Neuronal stem cell (in vitro differentiated cells): ENCODE measurements around the gene FBXO28.

Experiments
- DNase-seq: peaks from one replicate; pipeline ENCODE4 v3.0.0-alpha.2; 2013; ENCODE audit warnings: low spot score
- H2AFZ ChIP-seq: one replicate; pipeline ENCODE4 v1.6.1; 2013; ENCODE audit warnings: mild to moderate bottlenecking, low read length, inconsistent platforms
- H2AK5ac ChIP-seq: 2 replicates; pipeline ENCODE4 v1.6.1; 2013; ENCODE audit warnings: low read depth, mild to moderate bottlenecking, inconsistent platforms, low read length, moderate library complexity, mixed read lengths
- H2BK120ac ChIP-seq: 2 replicates; pipeline ENCODE4 v1.6.1; 2013; ENCODE audit warnings: low read depth, mild to moderate bottlenecking, inconsistent platforms, low read length, moderate library complexity, mixed read lengths
- H2BK12ac ChIP-seq: one replicate; pipeline ENCODE4 v1.6.1; 2013; ENCODE audit warnings: low read length, inconsistent platforms
- H2BK15ac ChIP-seq: 2 replicates; pipeline ENCODE4 v1.6.1; 2013; ENCODE audit warnings: mild to moderate bottlenecking, low read length, inconsistent platforms, mixed read lengths
- H2BK5ac ChIP-seq: one replicate; pipeline ENCODE4 v1.6.1; 2013; ENCODE audit warnings: inconsistent platforms, mild to moderate bottlenecking, low read length, moderate library complexity
- H3K14ac ChIP-seq: one replicate; pipeline ENCODE4 v1.6.1; 2013; ENCODE audit warnings: low read length, inconsistent platforms
- H3K18ac ChIP-seq: 2 replicates; pipeline ENCODE4 v1.6.1; 2013; ENCODE audit warnings: low read length, inconsistent platforms
- H3K23ac ChIP-seq: 2 replicates; pipeline ENCODE4 v1.6.1; 2013; ENCODE audit warnings: low read depth, mild to moderate bottlenecking, mixed read lengths, low read length, inconsistent platforms; ENCODE audit not compliant: poor library complexity
- H3K27ac ChIP-seq: replicated peaks from 3 replicates; pipeline ENCODE4 v1.5.1; 2013; ENCODE audit warnings: low read length, inconsistent platforms
- H3K27me3 ChIP-seq, 3 experiments: 2 replicates each; pipeline ENCODE4 v1.6.1; 2013; ENCODE audit warnings: low read length in 3 of 3, mild to moderate bottlenecking in 2 of 3, inconsistent platforms in 1 of 3, low read depth in 1 of 3, mixed read lengths in 1 of 3, moderate library complexity in 1 of 3; ENCODE audit not compliant: control insufficient read depth in 3 of 3, insufficient read depth in 3 of 3
- H3K36me3 ChIP-seq, 2 donors: replicated peaks in 1 of 2; 2 replicates each; pipeline ENCODE4 v1.6.1; 2013; ENCODE audit warnings: low read length in 2 of 2; ENCODE audit not compliant: control insufficient read depth in 2 of 2, insufficient read depth in 2 of 2
- H3K4ac ChIP-seq: 2 replicates; pipeline ENCODE4 v1.6.1; 2013; ENCODE audit warnings: inconsistent platforms, mild to moderate bottlenecking, low read length, moderate library complexity
- H3K4me1 ChIP-seq, 2 donors: 1 replicate in 1 of 2; 2 replicates in 1 of 2; pipeline ENCODE4 v1.6.1; 2013; ENCODE audit warnings: low read length in 2 of 2, low read depth in 1 of 2; ENCODE audit not compliant: control insufficient read depth in 2 of 2, insufficient read depth in 1 of 2
- H3K4me2 ChIP-seq: one replicate; pipeline ENCODE4 v1.6.1; 2013; ENCODE audit warnings: mild to moderate bottlenecking, low read length, inconsistent platforms; ENCODE audit not compliant: insufficient read depth, poor library complexity, severe bottlenecking
- H3K4me3 ChIP-seq, 2 donors: 2 replicates each; pipeline ENCODE4 v1.5.1; 2013; ENCODE audit warnings: low read length in 2 of 2, mild to moderate bottlenecking in 2 of 2, inconsistent platforms in 1 of 2, moderate library complexity in 1 of 2
- H3K79me1 ChIP-seq: one replicate; pipeline ENCODE4 v1.6.1; 2013; ENCODE audit warnings: low read depth, mild to moderate bottlenecking, inconsistent platforms, low read length, moderate library complexity
- H3K9ac ChIP-seq: one replicate; pipeline ENCODE4 v1.6.1; 2013; ENCODE audit warnings: mild to moderate bottlenecking, low read depth, low read length, inconsistent platforms; ENCODE audit not compliant: poor library complexity
- H3K9me3 ChIP-seq, 2 donors: replicated peaks in 1 of 2; 2 replicates each; pipeline versions ENCODE3 to v1.6.1; 2013; ENCODE audit warnings: low read length in 2 of 2, mild to moderate bottlenecking in 2 of 2, inconsistent platforms in 1 of 2, low read depth in 1 of 2, mixed read lengths in 1 of 2, moderate library complexity in 1 of 2; ENCODE audit not compliant: control insufficient read depth in 2 of 2, insufficient read depth in 1 of 2
- H4K8ac ChIP-seq: one replicate; pipeline ENCODE4 v1.6.1; 2013; ENCODE audit warnings: low read depth, mild to moderate bottlenecking, inconsistent platforms, low read length, moderate library complexity
- H4K91ac ChIP-seq: one replicate; pipeline ENCODE4 v1.6.1; 2013; ENCODE audit warnings: low read length, low read depth, mild to moderate bottlenecking, inconsistent platforms; ENCODE audit not compliant: poor library complexity
- WGBS, 2 donors: extraction: QIAGEN DNeasy Blood & Tissue Kit; methylation state at CpG; one replicate each; pipeline ENCODE4 v1.1.7; 2013; ENCODE audit warnings: missing lambda C conversion rate in 2 of 2, mixed read lengths in 1 of 2; ENCODE audit not compliant: insufficient read length in 2 of 2, insufficient replicate concordance in 1 of 2; ENCODE audit errors: extremely low coverage in 2 of 2; 5-methylcytosine and 5-hydroxymethylcytosine counted together

The FBXO28 gene

GRCh38 chr1:224095339-224095738 lies 18.6 kb upstream of the FBXO28 start:
- Histone ChIP-seq H3K4me2 (no peak overlapping the region), H3K4ac (no peak overlapping the region), H3K27me3 (peaks cover 0 to 4% (median 2%) of the 10 kb centered on the region in 3 experiments), H3K9me3 (peaks cover 0 to 5% of the 10 kb centered on the region in 2 donors), H3K27ac (no peak overlapping the region), H3K36me3 (peaks cover 0 to 2% of the 10 kb centered on the region in 2 donors), H3K79me1 (no peaks in the 10 kb centered on the region), H2BK15ac (no peak overlapping the region), H2BK5ac (no peak overlapping the region), H4K8ac (no peak overlapping the region), H3K9ac (no peak overlapping the region), H2BK12ac (no peak overlapping the region), H4K91ac (no peak overlapping the region), H3K4me3 (no peak overlapping the region), H3K18ac (no peak overlapping the region), H2AK5ac (no peak overlapping the region), H2AFZ (no peak overlapping the region), H3K14ac (no peak overlapping the region), H3K23ac (no peak overlapping the region), H2BK120ac (no peak overlapping the region), H3K4me1 (peaks cover 0 to 3% of the 10 kb centered on the region in 2 donors)
- WGBS, 2 donors = no CpG with 5 or more reads among the region's 1 CpG
- no peak for DNase-seq

DNA sequence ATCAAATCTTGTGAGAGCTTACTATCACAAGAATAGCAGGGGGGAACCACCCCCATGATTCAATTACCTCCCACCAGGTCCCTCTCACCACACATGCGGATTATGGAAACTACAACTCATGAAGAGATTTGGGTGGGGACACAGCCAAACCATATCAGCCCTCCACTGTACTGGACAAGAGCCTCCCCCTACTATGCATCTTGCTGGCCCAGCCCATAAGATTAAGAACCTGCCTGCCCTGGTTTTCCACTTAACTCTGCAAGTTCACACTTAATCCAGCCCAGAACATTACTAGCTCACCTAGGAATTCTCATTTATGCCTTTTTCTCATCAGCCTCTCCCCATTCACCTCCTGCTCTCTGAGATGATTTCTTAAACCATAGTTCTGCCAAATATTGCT lies 18.0 kb upstream of the FBXO28 start:
- Histone ChIP-seq H2BK120ac (no peak overlapping the region), H3K27ac (no peak overlapping the region), H2AK5ac (no peak overlapping the region), H3K27me3 (peaks cover 0 to 4% (median 2%) of the 10 kb centered on the region in 3 experiments), H4K8ac (no peak overlapping the region), H2BK15ac (no peak overlapping the region), H2AFZ (no peak overlapping the region), H3K4me2 (no peak overlapping the region), H3K9me3 (peaks cover 0 to 5% of the 10 kb centered on the region in 2 donors), H2BK5ac (no peak overlapping the region), H3K9ac (no peak overlapping the region), H3K79me1 (no peaks in the 10 kb centered on the region), H3K4me3 (no peak overlapping the region), H3K4me1 (peaks cover 0 to 3% of the 10 kb centered on the region in 2 donors), H3K18ac (no peak overlapping the region), H3K14ac (no peak overlapping the region), H4K91ac (no peak overlapping the region), H3K36me3 (peaks cover 0 to 2% of the 10 kb centered on the region in 2 donors), H3K23ac (no peak overlapping the region), H3K4ac (no peak overlapping the region), H2BK12ac (no peak overlapping the region)
- WGBS, 2 donors = no CpG with 5 or more reads among the region's 1 CpG
- DNase-seq = no peak

- H3K27me3 ChIP-seq = peaks cover 0 to 4% (median 2%) of the 10 kb centered on the region in 3 experiments
- no peak overlapping the region for H3K14ac ChIP-seq
- H2BK5ac ChIP-seq = no peak overlapping the region
- H2BK15ac ChIP-seq = no peak overlapping the region
- peaks cover 0 to 2% of the 10 kb centered on the region in 2 donors for H3K36me3 ChIP-seq
- H2BK120ac ChIP-seq = no peak overlapping the region
- H3K4ac ChIP-seq = no peak overlapping the region
- no peak overlapping the region for H4K8ac ChIP-seq
- no peak overlapping the region for H2AK5ac ChIP-seq
- no CpG with 5 or more reads among the region's 1 CpG for WGBS, 2 donors
- H3K9ac ChIP-seq = no peak overlapping the region
- H3K9me3 ChIP-seq = peaks cover 0 to 4% of the 10 kb centered on the region in 2 donors
- no peak overlapping the region for H3K27ac ChIP-seq
- H2BK12ac ChIP-seq = no peak overlapping the region
- H2AFZ ChIP-seq = no peak overlapping the region
- H3K4me2 ChIP-seq = no peak overlapping the region
- H3K4me3 ChIP-seq = no peak overlapping the region
- H3K4me1 ChIP-seq = peaks cover 0 to 2% of the 10 kb centered on the region in 2 donors
- no peaks in the 10 kb centered on the region for H3K79me1 ChIP-seq
- no peak for DNase-seq
- H3K18ac ChIP-seq = no peak overlapping the region
- H3K23ac ChIP-seq = no peak overlapping the region
- no peak overlapping the region for H4K91ac ChIP-seq
Measured at GRCh38 chr1:224096773-224097172, 17.1 kb upstream of the FBXO28 start.

- no peak overlapping the region for H2AK5ac ChIP-seq
- H2BK15ac ChIP-seq = no peak overlapping the region
- no peak overlapping the region for H2BK5ac ChIP-seq
- no peak overlapping the region for H3K14ac ChIP-seq
- H4K91ac ChIP-seq = no peak overlapping the region
- no peak overlapping the region for H3K23ac ChIP-seq
- no peak overlapping the region for H3K4ac ChIP-seq
- no CpG with 5 or more reads among the region's 4 CpGs for WGBS, 2 donors
- H3K9me3 ChIP-seq = no peaks in the 10 kb centered on the region
- no peak overlapping the region for H2AFZ ChIP-seq
- H3K27me3 ChIP-seq = peaks cover 0 to 4% (median 0%) of the 10 kb centered on the region in 3 experiments
- H2BK12ac ChIP-seq = no peak overlapping the region
- H3K27ac ChIP-seq = no peak overlapping the region
- DNase-seq = no peak
- no peak overlapping the region for H3K4me3 ChIP-seq
- H3K4me2 ChIP-seq = no peak overlapping the region
- H4K8ac ChIP-seq = no peak overlapping the region
- H3K18ac ChIP-seq = no peak overlapping the region
- H2BK120ac ChIP-seq = no peak overlapping the region
- H3K9ac ChIP-seq = no peak overlapping the region
- H3K4me1 ChIP-seq = no peaks in the 10 kb centered on the region
- no peaks in the 10 kb centered on the region for H3K36me3 ChIP-seq
- H3K79me1 ChIP-seq = no peaks in the 10 kb centered on the region
Measured at GRCh38 chr1:224098007-224098406, 15.9 kb upstream of the FBXO28 start.
